ENCODE data around the gene ALG8. TPM values are rescaled to one million over a fixed set of nuclear protein-coding genes. Genes with fewer than 3 reads are reported as not detected.
A peak's percentile ranks its signal among the peaks of the same experiment; 100 is the strongest.

Gene ALG8
- total RNA-seq, 1 donor from 2014 or later, result 43.7 TPM

- no peak for FAIRE-seq
- no peaks in the 10 kb centered on the region for H3K36me3 Mint-ChIP-seq (ENCODE audit: low read depth, unreplicated experiment)
- Histone ChIP-seq H4K20me1 (ENCODE audit: insufficient read depth, low read length) (no peaks in the 10 kb centered on the region), H3K36me3 (ENCODE audit: insufficient read depth, low read length) (peaks cover 19% of the 10 kb centered on the region), H3K4me3 (ENCODE audit: insufficient read depth, low read depth, low read length) (no peak overlapping the region), H3K4me1 (ENCODE audit: insufficient read depth, low read length) (no peaks in the 10 kb centered on the region), H3K9me3 (ENCODE audit: insufficient read depth, low read depth, low read length) (no peaks in the 10 kb centered on the region), H3K79me2 (ENCODE audit: insufficient read depth, low read length) (no peaks in the 10 kb centered on the region), H3K4me2 (ENCODE audit: low read length) (no peak overlapping the region), H3K27ac (ENCODE audit: low read depth, low read length) (no peak overlapping the region), H2AFZ (ENCODE audit: low read depth, low read length) (no peak overlapping the region), H3K9ac (ENCODE audit: low read length) (no peak overlapping the region), H3K27me3 (ENCODE audit: insufficient read depth, low read length) (no peaks in the 10 kb centered on the region)
- H3K27ac Mint-ChIP-seq (ENCODE audit: unreplicated experiment), result peak overlapping the region; percentile 50
- peaks cover 11% of the 10 kb centered on the region for H3K4me1 Mint-ChIP-seq (ENCODE audit: low read depth, unreplicated experiment)
- H3K27me3 Mint-ChIP-seq (ENCODE audit: low read depth, unreplicated experiment), result no peaks in the 10 kb centered on the region
- no peaks in the 10 kb centered on the region for H3K9me3 Mint-ChIP-seq (ENCODE audit: unreplicated experiment)
- TF ChIP-seq EZH2 (IDR thresholded peaks at IDR 0.05; ENCODE audit: insufficient read depth, low read length) (no peak), CTCF (IDR thresholded peaks at IDR 0.05; ENCODE audit: insufficient read depth, low read depth, low read length) (no peak)
- no peak for DNase-seq (ENCODE audit: low read depth)
- no peak overlapping the region for H3K4me3 Mint-ChIP-seq (ENCODE audit: unreplicated experiment)
These were observed 30.1 kb downstream of the ALG8 start for GRCh38 chr11:78109081-78110015.

GRCh38 chr11:78100676-78101472 is 38.6 kb downstream of the ALG8 start:
- Histone ChIP-seq H3K27me3 (ENCODE audit: insufficient read depth, low read length) (no peaks in the 10 kb centered on the region), H2AFZ (ENCODE audit: low read depth, low read length) (no peak overlapping the region), H3K36me3 (ENCODE audit: insufficient read depth, low read length) (peaks cover 22% of the 10 kb centered on the region), H3K4me2 (ENCODE audit: low read length) (no peak overlapping the region), H4K20me1 (ENCODE audit: insufficient read depth, low read length) (no peaks in the 10 kb centered on the region), H3K9me3 (ENCODE audit: insufficient read depth, low read depth, low read length) (no peaks in the 10 kb centered on the region), H3K9ac (ENCODE audit: low read length) (no peak overlapping the region), H3K27ac (ENCODE audit: low read depth, low read length) (no peak overlapping the region), H3K4me3 (ENCODE audit: insufficient read depth, low read depth, low read length) (no peak overlapping the region), H3K79me2 (ENCODE audit: insufficient read depth, low read length) (no peaks in the 10 kb centered on the region), H3K4me1 (ENCODE audit: insufficient read depth, low read length) (no peaks in the 10 kb centered on the region)
- Mint-ChIP-seq H3K4me1 (ENCODE audit: low read depth, unreplicated experiment) (peaks cover 5% of the 10 kb centered on the region), H3K27ac (ENCODE audit: unreplicated experiment) (peak overlapping the region; percentile 42), H3K36me3 (ENCODE audit: low read depth, unreplicated experiment) (peaks cover 2% of the 10 kb centered on the region), H3K4me3 (ENCODE audit: unreplicated experiment) (no peak overlapping the region), H3K27me3 (ENCODE audit: low read depth, unreplicated experiment) (no peaks in the 10 kb centered on the region), H3K9me3 (ENCODE audit: unreplicated experiment) (no peaks in the 10 kb centered on the region)
- peak; percentile 20 for DNase-seq (ENCODE audit: low read depth)
- FAIRE-seq, result no peak
- TF ChIP-seq EZH2 (IDR thresholded peaks at IDR 0.05; ENCODE audit: insufficient read depth, low read length) (no peak), CTCF (IDR thresholded peaks at IDR 0.05; ENCODE audit: insufficient read depth, low read depth, low read length) (no peak)
